Neutrophil (primary cell): ENCODE results near the gene MAPKAPK2.

Source experiments
- H3K27ac ChIP-seq: fragments of 200-600 bp; sonication (generic); 2 replicates; pipeline ENCODE4 v1.5.1; 2016; ENCODE audit warnings: mild to moderate bottlenecking, moderate library complexity
- H3K27me3 ChIP-seq: fragments of 200-600 bp; sonication (generic); 2 replicates; pipeline ENCODE4 v1.6.0; 2016; ENCODE audit warnings: mild to moderate bottlenecking
- H3K36me3 ChIP-seq: fragments of 200-600 bp; sonication (generic); 2 replicates; pipeline ENCODE4 v1.5.1; 2017
- H3K4me1 ChIP-seq, 2 experiments: fragments of 200-600 bp in 1 of 2; sonication (generic) in 1 of 2; 1 replicate in 1 of 2; 2 replicates in 1 of 2; pipeline versions ENCODE4 v1.5.1 to v1.6.1; 2013 to 2016; ENCODE audit warnings: low read depth in 1 of 2, low read length in 1 of 2, mild to moderate bottlenecking in 1 of 2, moderate library complexity in 1 of 2; ENCODE audit not compliant: control insufficient read depth in 1 of 2, insufficient read depth in 1 of 2
- H3K4me3 ChIP-seq, 2 experiments: fragments of 200-600 bp in 1 of 2; sonication (generic) in 1 of 2; 1 replicate in 1 of 2; 2 replicates in 1 of 2; pipeline ENCODE4 v1.5.1; 2013 to 2016; ENCODE audit warnings: low read depth in 1 of 2, low read length in 1 of 2, mild to moderate bottlenecking in 1 of 2, moderate library complexity in 1 of 2
- H3K9me3 ChIP-seq: fragments of 200-600 bp; sonication (generic); 2 replicates; pipeline ENCODE4 v1.5.1; 2016
- TF ChIP-seq, protein P1 (sequence below): fragments of 200-600 bp; sonication (generic); IDR thresholded peaks from 2 replicates; pipeline ENCODE4 v1.5.1; 2016; ENCODE audit warnings: antibody characterized with exemption

Gene MAPKAPK2

DNA sequence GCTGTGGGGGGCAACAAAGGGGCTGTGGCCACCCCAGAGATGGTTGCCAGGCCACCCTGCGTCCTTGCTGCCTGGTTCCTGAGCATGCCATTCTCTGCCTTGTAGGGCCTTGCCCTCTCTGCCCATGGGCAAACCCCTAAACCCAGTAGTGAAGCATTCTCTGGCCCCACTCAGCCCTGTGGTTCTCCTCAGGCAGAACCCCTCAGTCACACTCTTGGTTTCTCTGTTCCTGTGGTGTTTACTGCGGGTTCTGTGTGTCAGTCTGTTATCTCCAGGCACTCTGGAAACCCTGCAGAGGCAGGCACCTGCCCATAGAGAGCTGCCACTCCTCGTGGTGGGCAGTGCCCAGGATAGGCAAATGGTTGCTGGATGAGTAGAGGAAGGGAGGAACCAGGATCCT, 44.8 kb downstream of the MAPKAPK2 start:
- Histone ChIP-seq H3K4me3 (no peak overlapping the region), H3K27me3 (no peaks in the 10 kb centered on the region), H3K9me3 (no peaks in the 10 kb centered on the region), H3K27ac (no peak overlapping the region), H3K4me1 (peaks cover 46% of the 10 kb centered on the region in 2 experiments), H3K36me3 (peaks cover 58% of the 10 kb centered on the region)
- TF ChIP-seq, protein P1, sequence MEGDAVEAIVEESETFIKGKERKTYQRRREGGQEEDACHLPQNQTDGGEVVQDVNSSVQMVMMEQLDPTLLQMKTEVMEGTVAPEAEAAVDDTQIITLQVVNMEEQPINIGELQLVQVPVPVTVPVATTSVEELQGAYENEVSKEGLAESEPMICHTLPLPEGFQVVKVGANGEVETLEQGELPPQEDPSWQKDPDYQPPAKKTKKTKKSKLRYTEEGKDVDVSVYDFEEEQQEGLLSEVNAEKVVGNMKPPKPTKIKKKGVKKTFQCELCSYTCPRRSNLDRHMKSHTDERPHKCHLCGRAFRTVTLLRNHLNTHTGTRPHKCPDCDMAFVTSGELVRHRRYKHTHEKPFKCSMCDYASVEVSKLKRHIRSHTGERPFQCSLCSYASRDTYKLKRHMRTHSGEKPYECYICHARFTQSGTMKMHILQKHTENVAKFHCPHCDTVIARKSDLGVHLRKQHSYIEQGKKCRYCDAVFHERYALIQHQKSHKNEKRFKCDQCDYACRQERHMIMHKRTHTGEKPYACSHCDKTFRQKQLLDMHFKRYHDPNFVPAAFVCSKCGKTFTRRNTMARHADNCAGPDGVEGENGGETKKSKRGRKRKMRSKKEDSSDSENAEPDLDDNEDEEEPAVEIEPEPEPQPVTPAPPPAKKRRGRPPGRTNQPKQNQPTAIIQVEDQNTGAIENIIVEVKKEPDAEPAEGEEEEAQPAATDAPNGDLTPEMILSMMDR: no peak

- Histone ChIP-seq H3K4me1 (peaks cover 16% of the 10 kb centered on the region in 2 experiments), H3K36me3 (peaks cover 86% of the 10 kb centered on the region)
- TF ChIP-seq, protein P1: no peak
These were observed 47.8 kb downstream of the MAPKAPK2 start for GRCh38 chr1:206732508-206732907.

GRCh38 chr1:206732992-206733391, 48.3 kb downstream of the MAPKAPK2 start:
- peaks cover 11% of the 10 kb centered on the region in 2 experiments for H3K4me1 ChIP-seq
- no peak overlapping the region for H3K27ac ChIP-seq
- H3K9me3 ChIP-seq: no peaks in the 10 kb centered on the region
- H3K27me3 ChIP-seq: no peaks in the 10 kb centered on the region
- TF ChIP-seq, protein P1: no peak
- H3K4me3 ChIP-seq: no peak overlapping the region
- H3K36me3 ChIP-seq: peaks cover 91% of the 10 kb centered on the region

More at GRCh38 chr1:206732508-206732907, 47.8 kb downstream of the MAPKAPK2 start:
- Histone ChIP-seq H3K9me3 (no peaks in the 10 kb centered on the region), H3K27me3 (no peaks in the 10 kb centered on the region), H3K4me3 (no peak overlapping the region), H3K27ac (no peak overlapping the region)

DNA sequence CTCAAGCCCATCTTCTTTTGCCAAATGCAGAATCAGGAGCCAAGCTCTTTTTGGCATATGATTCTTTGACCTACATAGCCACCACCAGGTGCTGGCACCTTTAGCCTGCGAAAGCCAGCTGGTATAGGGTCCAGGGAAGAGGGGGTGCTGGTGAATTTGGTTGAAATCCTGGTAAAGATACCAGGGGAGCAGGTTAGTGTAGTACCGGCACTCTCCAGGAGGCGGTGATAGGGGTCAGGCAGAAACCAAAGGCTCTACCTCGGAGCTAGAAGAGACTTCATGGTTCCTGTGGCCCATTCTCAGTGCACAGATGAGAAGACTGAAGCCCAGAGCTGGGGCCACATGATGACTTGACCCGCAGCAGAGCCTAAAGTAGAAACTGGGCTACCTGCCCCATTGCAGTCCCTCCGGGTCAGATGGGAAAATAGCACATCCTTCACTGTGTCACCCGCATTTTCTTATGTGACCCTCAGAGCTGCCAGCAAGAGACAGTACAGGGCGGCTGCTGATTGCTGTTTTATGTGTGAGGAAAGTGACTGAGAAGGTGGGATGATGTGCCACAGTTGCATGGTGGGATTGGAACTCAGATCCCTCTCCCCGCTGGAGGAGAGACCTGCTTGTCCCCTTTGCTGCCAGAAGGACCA, 49.9 kb downstream of the MAPKAPK2 start:
- peaks cover 89% of the 10 kb centered on the region for H3K36me3 ChIP-seq
- TF ChIP-seq, protein P1: peak; percentile 62
- H3K4me3 ChIP-seq: no peak overlapping the region
- peak overlapping the region; percentile 1 for H3K27ac ChIP-seq
- no peaks in the 10 kb centered on the region for H3K9me3 ChIP-seq
- no peaks in the 10 kb centered on the region for H3K4me1 ChIP-seq
- H3K27me3 ChIP-seq: no peaks in the 10 kb centered on the region

- H3K4me3 ChIP-seq: no peak overlapping the region
- H3K27me3 ChIP-seq: no peaks in the 10 kb centered on the region
- H3K9me3 ChIP-seq: no peaks in the 10 kb centered on the region
- no peaks in the 10 kb centered on the region for H3K4me1 ChIP-seq
- peaks cover 80% of the 10 kb centered on the region for H3K36me3 ChIP-seq
- peak overlapping the region; percentile 1 for H3K27ac ChIP-seq
- TF ChIP-seq, protein P1: no peak
These were observed 50.9 kb downstream of the MAPKAPK2 start for GRCh38 chr1:206735553-206736031.
